ENCODE data around the gene DUSP16.

DNA sequence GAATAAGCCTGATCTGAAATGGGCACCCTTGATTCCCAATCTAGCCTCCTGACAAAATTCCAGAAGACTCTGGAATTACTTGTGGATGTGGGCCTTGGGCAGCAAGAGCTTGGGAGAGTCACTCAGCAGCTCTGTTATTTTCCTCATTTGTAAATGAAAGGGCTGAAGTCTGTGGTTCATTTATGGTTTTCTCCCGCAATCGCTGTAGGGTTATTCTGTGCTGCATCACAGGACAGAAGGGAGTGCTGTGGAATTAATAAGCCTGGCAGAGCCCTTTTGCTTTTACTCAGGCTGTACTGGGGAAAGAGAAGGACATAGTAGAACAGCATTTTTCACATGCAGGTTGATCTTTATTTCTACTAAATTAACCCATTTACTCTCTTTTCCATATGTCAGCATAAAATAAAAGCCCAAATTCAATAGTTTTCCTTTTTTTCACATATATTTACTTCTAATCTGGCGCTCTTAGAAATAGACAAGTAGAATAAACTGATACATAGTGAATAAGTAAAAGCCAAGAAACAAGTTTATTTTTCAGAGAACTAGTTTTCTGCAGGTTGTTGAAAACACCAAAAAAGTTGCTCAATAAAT is 49.2 kb downstream of the DUSP16 start:
- TF ChIP-seq POLR2A (IDR thresholded peaks at IDR 0.05): no peak
- TF ChIP-seq, protein P1, sequence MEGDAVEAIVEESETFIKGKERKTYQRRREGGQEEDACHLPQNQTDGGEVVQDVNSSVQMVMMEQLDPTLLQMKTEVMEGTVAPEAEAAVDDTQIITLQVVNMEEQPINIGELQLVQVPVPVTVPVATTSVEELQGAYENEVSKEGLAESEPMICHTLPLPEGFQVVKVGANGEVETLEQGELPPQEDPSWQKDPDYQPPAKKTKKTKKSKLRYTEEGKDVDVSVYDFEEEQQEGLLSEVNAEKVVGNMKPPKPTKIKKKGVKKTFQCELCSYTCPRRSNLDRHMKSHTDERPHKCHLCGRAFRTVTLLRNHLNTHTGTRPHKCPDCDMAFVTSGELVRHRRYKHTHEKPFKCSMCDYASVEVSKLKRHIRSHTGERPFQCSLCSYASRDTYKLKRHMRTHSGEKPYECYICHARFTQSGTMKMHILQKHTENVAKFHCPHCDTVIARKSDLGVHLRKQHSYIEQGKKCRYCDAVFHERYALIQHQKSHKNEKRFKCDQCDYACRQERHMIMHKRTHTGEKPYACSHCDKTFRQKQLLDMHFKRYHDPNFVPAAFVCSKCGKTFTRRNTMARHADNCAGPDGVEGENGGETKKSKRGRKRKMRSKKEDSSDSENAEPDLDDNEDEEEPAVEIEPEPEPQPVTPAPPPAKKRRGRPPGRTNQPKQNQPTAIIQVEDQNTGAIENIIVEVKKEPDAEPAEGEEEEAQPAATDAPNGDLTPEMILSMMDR (IDR thresholded peaks at IDR 0.05): no peak
